Ovary (tissue), 9 donors: Measurements from ENCODE around the gene RPN1. TPM values are rescaled to one million over a fixed set of nuclear protein-coding genes. Genes with fewer than 3 reads are reported as not detected.

Source experiments
- DNase-seq, 5 donors: peaks; one replicate each; pipeline ENCODE4 v3.0.0-alpha.2; 2019 to 2020
- H3K27ac ChIP-seq, 2 donors: fragments of 200-600 bp; one replicate each; pipeline versions ENCODE4 v1.5.1 to v1.8.0; 2019 to 2022
- H3K27me3 ChIP-seq: fragments of 200-600 bp; one replicate; pipeline ENCODE4 v1.8.0; 2022
- H3K36me3 ChIP-seq: fragments of 200-600 bp; sonication (generic); one replicate; pipeline ENCODE4 v1.5.1; 2019
- H3K4me1 ChIP-seq: one replicate; pipeline ENCODE4 v1.8.1; 2013; ENCODE audit warnings: mild to moderate bottlenecking, moderate library complexity; ENCODE audit not compliant: insufficient read depth
- H3K4me3 ChIP-seq: fragments of 200-600 bp; sonication (generic); one replicate; pipeline ENCODE4 v1.5.1; 2017
- H3K9me3 ChIP-seq, 2 donors: fragments of 200-600 bp in 1 of 2; sonication (generic) in 1 of 2; one replicate each; pipeline versions ENCODE4 v1.5.1 to v1.8.1; 2013 to 2019; ENCODE audit warnings: mild to moderate bottlenecking in 1 of 2, moderate library complexity in 1 of 2
- CTCF ChIP-seq, 3 donors: fragments of 450-650 bp in 2 of 3; fragments of 200-600 bp in 1 of 3; IDR thresholded peaks; one replicate each; pipeline versions ENCODE4 v1.5.1 to v1.8.0; 2016 to 2022; ENCODE audit warnings: antibody characterized with exemption in 3 of 3, mild to moderate bottlenecking in 1 of 3
- EP300 ChIP-seq: sonication (generic); formaldehyde crosslinking; IDR thresholded peaks from one replicate; pipeline ENCODE4 v1.6.1; 2017; ENCODE audit warnings: antibody characterized with exemption
- POLR2A ChIP-seq: fragments of 450-650 bp; IDR thresholded peaks from one replicate; pipeline ENCODE4 v1.6.1; 2017; ENCODE audit warnings: antibody characterized with exemption, mild to moderate bottlenecking, moderate library complexity
- WGBS, 3 donors: extraction: QIAGEN DNeasy Blood & Tissue Kit in 1 of 3; methylation state at CpG; one replicate each; pipeline versions ENCODE4 v1.1.5 to v1.1.7; 2013 to 2017; 5-methylcytosine and 5-hydroxymethylcytosine counted together
- intact Hi-C, 4 donors: fragments of 100-400 bp; cut with DNase I; formaldehyde crosslinking; loops; one replicate each; pipeline versions ENCODE4 v1.11.0 to v1.15.1; 2022 to 2023
- polyA plus RNA-seq, 2 donors: library from polyadenylated mRNA; stranded (reverse); fragments of 200-250 nt in 1 of 2; fragments of 350-450 nt in 1 of 2; fragmentation: Illumina TruSeq in 1 of 2; extraction: RNeasy Lipid Tissue Mini Kit (QIAGEN cat#74804) in 1 of 2; gene quantifications; one replicate each; pipeline ENCODE4 v1.2.3, GENCODE V29; 2013 to 2014
- total RNA-seq, 7 donors: library from RNA; depleted of rRNA in 2 of 7; stranded (reverse); fragments of >200 nt in 2 of 7; fragmentation: NEBNext Ultra II Directional in 3 of 7; extraction: Animal tissue kit (Norgen Biotek cat#: 25700) in 3 of 7; gene quantifications; one replicate each; pipeline versions ENCODE4 v1.1.0 to v1.2.4, GENCODE V29; 2016 to 2023
- donor health status: DM: no; HTN: no; CAD: no; lungs with moderate emphysema.
- donor health status: DM: no; HTN: no; CAD: no.
- donor health status: Bipolar disorder and iron deficiency.
- donor health status: DM: yes; HTN: yes; CAD: no.
- donor health status: DM: no; HTN: no; CAD: no.
- donor health status: DM: yes; HTN: yes; CAD: no.

Gene RPN1
- total and polyA plus RNA-seq, 9 donors = 119 to 237 (median 134) TPM

DNA sequence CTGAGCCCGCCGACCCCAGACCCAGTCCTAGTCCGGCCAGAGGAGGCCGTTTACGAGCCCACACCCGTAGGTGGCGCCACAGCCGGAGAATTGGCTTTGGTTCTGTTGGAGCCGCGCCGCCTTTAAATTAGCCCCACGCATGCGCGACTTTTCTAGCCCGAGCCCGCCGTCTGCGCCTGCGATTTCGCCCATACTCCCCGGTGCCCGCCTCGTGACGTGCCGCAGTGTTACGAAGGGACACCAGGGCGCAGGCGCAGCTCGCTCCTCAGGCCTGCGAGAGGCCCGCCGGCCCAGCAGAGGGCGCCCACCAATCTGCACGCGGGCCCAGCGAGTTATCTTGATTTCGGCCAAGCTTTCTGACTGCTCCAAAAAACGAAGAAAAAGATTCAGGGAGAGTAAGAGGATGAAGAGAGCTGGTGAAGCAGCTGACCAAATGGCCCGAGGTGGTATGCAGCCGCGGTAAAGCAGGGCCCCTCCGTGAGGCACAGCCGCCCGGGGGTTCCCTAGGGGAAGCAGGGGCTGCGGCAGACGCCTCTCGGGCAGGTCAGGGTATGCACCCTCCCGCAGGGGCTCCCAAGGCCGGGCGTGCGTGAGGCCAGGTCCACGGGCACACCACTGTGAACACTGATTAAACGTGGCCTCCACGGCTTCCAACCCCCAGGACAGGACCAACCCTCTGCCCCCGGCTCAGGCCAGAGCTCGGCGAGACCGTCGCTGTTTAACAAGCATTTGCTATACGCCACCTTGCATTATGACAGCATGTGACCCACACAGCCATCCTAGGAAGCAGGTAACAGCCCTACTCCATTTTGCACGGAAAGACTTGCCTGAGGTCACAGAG, 32.8 kb downstream of the RPN1 start:
- intact Hi-C loops = loop anchor here in 1 of 4 donors (5.0 kb wide), 1 partner anchor 180 kb away; no protein-coding TSS in a partner anchor

DNA sequence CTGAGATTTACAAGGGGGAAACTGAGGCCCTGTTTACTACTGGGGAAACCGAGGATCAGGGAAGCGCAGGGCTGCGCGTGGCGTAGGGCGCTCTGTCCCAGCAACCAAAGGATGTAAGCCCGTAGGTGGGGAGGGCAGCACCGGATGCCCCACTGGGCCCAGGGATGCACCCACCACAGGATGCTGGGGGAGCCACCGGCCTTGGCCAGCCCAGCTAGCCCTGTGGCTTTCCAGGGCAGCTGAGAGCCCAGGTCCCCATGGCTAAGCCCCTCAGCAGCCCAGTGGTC, 33.4 kb downstream of the RPN1 start:
- 58 to 68% (median 61%) methylated on average over 9 of the region's 9 CpGs for WGBS, 3 donors
- peaks cover 13% of the 10 kb centered on the region for H3K4me1 ChIP-seq
- TF ChIP-seq POLR2A (no peak), CTCF (IDR thresholded peaks at IDR 0.05) (no peak), EP300 (no peak)
- peak overlapping the region; percentile 94 for H3K4me3 ChIP-seq
- H3K9me3 ChIP-seq = no peaks in the 10 kb centered on the region
- H3K36me3 ChIP-seq = no peaks in the 10 kb centered on the region
- no peaks in the 10 kb centered on the region for H3K27me3 ChIP-seq
- no peak for DNase-seq
- intact Hi-C loops = loop anchor here in 1 of 4 donors (5.0 kb wide), 1 partner anchor 180 kb away; no protein-coding TSS in a partner anchor
- H3K27ac ChIP-seq = peak overlapping the region; percentile 34 to 60

More for the DNA sequence above, 32.8 kb downstream of the RPN1 start:
- no peaks in the 10 kb centered on the region for H3K9me3 ChIP-seq
- no peaks in the 10 kb centered on the region for H3K27me3 ChIP-seq
- H3K27ac ChIP-seq = peak overlapping the region; percentile 59 to 60
- DNase-seq = peak; percentile 97 to 99 (median 98)
- peak overlapping the region; percentile 94 for H3K4me3 ChIP-seq
- WGBS, 3 donors = 1% methylated on average over 54 to 61 of the region's 61 CpGs
- no peaks in the 10 kb centered on the region for H3K36me3 ChIP-seq
- peaks cover 13% of the 10 kb centered on the region for H3K4me1 ChIP-seq
- TF ChIP-seq CTCF (IDR thresholded peaks at IDR 0.05) (peak; percentile 93 to 98 (median 94)), POLR2A (no peak)

GRCh38 chr3:128616516-128617269, 33.9 kb downstream of the RPN1 start:
- Histone ChIP-seq H3K27me3 (no peaks in the 10 kb centered on the region), H3K27ac (peak overlapping the region in 1 of 2 donors; percentile 34), H3K4me3 (no peak overlapping the region), H3K4me1 (peaks cover 13% of the 10 kb centered on the region), H3K36me3 (no peaks in the 10 kb centered on the region), H3K9me3 (no peaks in the 10 kb centered on the region)
- peak in 4 of 5 donors; percentile 24 to 49 (median 40) for DNase-seq
- intact Hi-C loops = loop anchor here in 1 of 4 donors (5.0 kb wide), 1 partner anchor 181 kb away; no protein-coding TSS in a partner anchor
- 89 to 91% (median 90%) methylated on average over 16 of the region's 16 CpGs for WGBS, 3 donors
- TF ChIP-seq POLR2A (no peak), EP300 (no peak), CTCF (IDR thresholded peaks at IDR 0.05) (no peak)

DNA sequence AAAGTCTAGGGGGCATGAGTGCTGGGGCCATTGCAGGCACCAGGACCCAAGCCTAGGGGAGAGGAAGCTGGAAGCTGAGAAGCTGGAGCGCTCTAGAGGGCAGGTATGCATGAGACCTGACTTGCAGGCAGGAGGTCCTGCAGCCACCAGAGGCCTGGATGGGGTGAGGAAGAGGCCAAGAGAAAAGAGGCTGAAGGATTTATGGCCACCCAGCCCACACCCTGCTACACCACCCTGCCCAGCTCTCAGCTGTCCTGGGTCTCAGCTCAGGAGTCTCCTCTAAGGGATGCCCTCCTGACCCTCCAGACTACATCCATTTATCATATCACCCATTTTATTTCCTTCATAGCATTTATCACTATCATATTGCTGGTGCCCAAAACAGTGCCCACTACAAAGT, 36.5 kb downstream of the RPN1 start:
- no peaks in the 10 kb centered on the region for H3K27me3 ChIP-seq
- no peak overlapping the region for H3K4me3 ChIP-seq
- intact Hi-C loops = no loop called here
- H3K4me1 ChIP-seq = peaks cover 12% of the 10 kb centered on the region
- H3K27ac ChIP-seq = no peak overlapping the region
- DNase-seq = no peak
- 81 to 100% (median 93%) methylated on average over 1 of the region's 1 CpG for WGBS, 3 donors
- H3K36me3 ChIP-seq = no peaks in the 10 kb centered on the region
- TF ChIP-seq CTCF (IDR thresholded peaks at IDR 0.05) (no peak), EP300 (no peak), POLR2A (no peak)
- H3K9me3 ChIP-seq = no peaks in the 10 kb centered on the region
